B cell (primary cell): ENCODE measurements around the gene SNCAIP.

Experiments used
- EZH2 ChIP-seq: IDR thresholded peaks from 2 replicates; pipeline ENCODE4 v1.6.1; 2012; ENCODE audit warnings: borderline replicate concordance, low read depth, mild to moderate bottlenecking, moderate library complexity, low read length; ENCODE audit not compliant: insufficient read depth, poor library complexity, severe bottlenecking
- TF ChIP-seq, protein P1 (sequence below): fragments of 200-600 bp; IDR thresholded peaks from one replicate; pipeline ENCODE4 v1.8.0; 2022; ENCODE audit warnings: antibody characterized with exemption, mild to moderate bottlenecking

DNA sequence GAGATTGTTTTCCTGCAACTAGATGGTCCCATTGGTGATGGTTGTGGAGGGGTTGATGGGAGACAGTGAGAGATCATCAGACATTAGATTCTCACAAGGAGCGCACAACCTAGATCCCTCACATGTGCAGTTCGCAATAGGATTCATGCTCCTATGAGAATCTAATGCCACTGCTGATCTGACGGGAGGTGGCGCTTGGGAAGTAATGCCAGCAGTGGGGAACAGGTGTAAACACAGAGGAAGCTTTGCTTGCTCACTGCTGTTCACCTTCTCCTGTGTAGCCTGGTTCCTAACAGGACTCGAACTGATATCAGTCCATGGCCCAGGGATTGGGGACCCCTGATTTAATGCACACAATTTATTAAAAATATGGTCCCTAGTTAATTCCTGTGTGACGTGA lies 18.8 kb downstream of the SNCAIP start:
- TF ChIP-seq, protein P1, sequence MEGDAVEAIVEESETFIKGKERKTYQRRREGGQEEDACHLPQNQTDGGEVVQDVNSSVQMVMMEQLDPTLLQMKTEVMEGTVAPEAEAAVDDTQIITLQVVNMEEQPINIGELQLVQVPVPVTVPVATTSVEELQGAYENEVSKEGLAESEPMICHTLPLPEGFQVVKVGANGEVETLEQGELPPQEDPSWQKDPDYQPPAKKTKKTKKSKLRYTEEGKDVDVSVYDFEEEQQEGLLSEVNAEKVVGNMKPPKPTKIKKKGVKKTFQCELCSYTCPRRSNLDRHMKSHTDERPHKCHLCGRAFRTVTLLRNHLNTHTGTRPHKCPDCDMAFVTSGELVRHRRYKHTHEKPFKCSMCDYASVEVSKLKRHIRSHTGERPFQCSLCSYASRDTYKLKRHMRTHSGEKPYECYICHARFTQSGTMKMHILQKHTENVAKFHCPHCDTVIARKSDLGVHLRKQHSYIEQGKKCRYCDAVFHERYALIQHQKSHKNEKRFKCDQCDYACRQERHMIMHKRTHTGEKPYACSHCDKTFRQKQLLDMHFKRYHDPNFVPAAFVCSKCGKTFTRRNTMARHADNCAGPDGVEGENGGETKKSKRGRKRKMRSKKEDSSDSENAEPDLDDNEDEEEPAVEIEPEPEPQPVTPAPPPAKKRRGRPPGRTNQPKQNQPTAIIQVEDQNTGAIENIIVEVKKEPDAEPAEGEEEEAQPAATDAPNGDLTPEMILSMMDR, result no peak
- TF ChIP-seq EZH2, result no peak
